ENCODE measurements around the gene UXS1.
A peak's percentile ranks its signal among the peaks of the same experiment; 100 is the strongest.

UXS1 gene

GRCh38 chr2:106073678-106074406 lies 120.3 kb downstream of the UXS1 start:
- DNase-seq, result no peak

GRCh38 chr2:106070181-106070580 lies 123.9 kb downstream of the UXS1 start:
- no peak for DNase-seq

- no peak for DNase-seq
These were observed 125.7 kb downstream of the UXS1 start for GRCh38 chr2:106068451-106068850.

- no peak for DNase-seq
These were observed 127.9 kb downstream of the UXS1 start for GRCh38 chr2:106065983-106066820.

- peak in 1 of 5 donors; percentile 13 for DNase-seq
These were observed 128.7 kb downstream of the UXS1 start for GRCh38 chr2:106065268-106065982.

GRCh38 chr2:106063181-106063580 lies 130.9 kb downstream of the UXS1 start:
- no peak for DNase-seq

- DNase-seq, result no peak
These were observed 131.5 kb downstream of the UXS1 start for GRCh38 chr2:106062627-106063026.

GRCh38 chr2:106061611-106062349 lies 132.3 kb downstream of the UXS1 start:
- no peak for DNase-seq

GRCh38 chr2:106059416-106060065 lies 134.6 kb downstream of the UXS1 start:
- DNase-seq, result no peak

- peak in 1 of 5 donors; percentile 48 for DNase-seq
These were observed 135.5 kb downstream of the UXS1 start for GRCh38 chr2:106058469-106059137.

- peak in 2 of 5 donors; percentile 13 to 76 for DNase-seq
These were observed 136.9 kb downstream of the UXS1 start for GRCh38 chr2:106057206-106057605.

- DNase-seq, result peak in 1 of 5 donors; percentile 73
These were observed 139.0 kb downstream of the UXS1 start for GRCh38 chr2:106054880-106055655.

- no peak for DNase-seq
These were observed 139.8 kb downstream of the UXS1 start for GRCh38 chr2:106054321-106054720.

- DNase-seq, result no peak
These were observed 140.5 kb downstream of the UXS1 start for GRCh38 chr2:106053581-106053980.

- peak in 1 of 5 donors; percentile 18 for DNase-seq
These were observed 141.0 kb downstream of the UXS1 start for GRCh38 chr2:106053116-106053515.

- DNase-seq, result no peak
These were observed 149.2 kb downstream of the UXS1 start for GRCh38 chr2:106044859-106045258.

- DNase-seq, result no peak
These were observed 150.1 kb downstream of the UXS1 start for GRCh38 chr2:106044021-106044420.
